Fibroblast of lung (primary cell): Measurements from ENCODE around the gene MAP3K3. TPM values are rescaled to one million over a fixed set of nuclear protein-coding genes. Genes with fewer than 3 reads are reported as not detected.

ENCODE experiments used
- DNase-seq, 2 donors: peaks; one replicate each; pipeline versions ENCODE4 v3.0.0 to v3.0.0-alpha.2; 2010; ENCODE audit warnings: low read depth in 2 of 2
- H2AFZ ChIP-seq: 2 replicates; pipeline ENCODE4 v1.5.1; 2012; ENCODE audit warnings: low read length, control low read depth, inconsistent platforms
- H3K27ac ChIP-seq: 2 replicates; pipeline ENCODE4 v1.5.1; 2011; ENCODE audit warnings: low read length, control low read depth; ENCODE audit not compliant: insufficient read depth
- H3K27me3 ChIP-seq: 2 replicates; pipeline ENCODE4 v1.5.1; 2011; ENCODE audit warnings: mild to moderate bottlenecking, low read length; ENCODE audit not compliant: control insufficient read depth, insufficient read depth
- H3K36me3 ChIP-seq: 2 replicates; pipeline ENCODE4 v1.5.1; 2011; ENCODE audit warnings: low read length; ENCODE audit not compliant: control insufficient read depth, insufficient read depth
- H3K4me1 ChIP-seq: 2 replicates; pipeline ENCODE4 v1.5.1; 2011; ENCODE audit warnings: low read length; ENCODE audit not compliant: control insufficient read depth, insufficient read depth; ENCODE audit errors: extremely low read depth
- H3K4me2 ChIP-seq: 2 replicates; pipeline ENCODE4 v1.5.1; 2011; ENCODE audit warnings: low read length, control low read depth; ENCODE audit not compliant: insufficient read depth; ENCODE audit errors: extremely low read depth
- H3K4me3 ChIP-seq, 4 experiments: fragments of 200-600 bp in 1 of 4; sonication (generic) in 1 of 4; replicated peaks in 1 of 4; 2 replicates each; pipeline ENCODE4 v1.5.1; 2011 to 2016; ENCODE audit warnings: low read length in 4 of 4, low read depth in 3 of 4, mild to moderate bottlenecking in 3 of 4, control low read depth in 2 of 4, inconsistent platforms in 1 of 4, mixed read lengths in 1 of 4; ENCODE audit not compliant: insufficient read depth in 1 of 4; ENCODE audit errors: control extremely low read depth in 1 of 4
- H3K79me2 ChIP-seq: 2 replicates; pipeline ENCODE4 v1.5.1; 2012; ENCODE audit warnings: mild to moderate bottlenecking, low read length, inconsistent platforms; ENCODE audit not compliant: control insufficient read depth, insufficient read depth
- H3K9ac ChIP-seq: 2 replicates; pipeline ENCODE4 v1.5.1; 2011; ENCODE audit warnings: mild to moderate bottlenecking, low read length, control low read depth; ENCODE audit not compliant: insufficient read depth
- H3K9me3 ChIP-seq: 2 replicates; pipeline ENCODE4 v1.5.1; 2012; ENCODE audit warnings: low read depth, low read length; ENCODE audit not compliant: control insufficient read depth, insufficient read depth
- H4K20me1 ChIP-seq: 2 replicates; pipeline ENCODE4 v1.5.1; 2011; ENCODE audit warnings: low read length; ENCODE audit not compliant: control insufficient read depth, insufficient read depth; ENCODE audit errors: extremely low read depth
- EZH2 ChIP-seq: IDR thresholded peaks from 2 replicates; pipeline ENCODE4 v1.5.1; 2012; ENCODE audit warnings: low read length, control low read depth, mild to moderate bottlenecking; ENCODE audit errors: missing control alignments
- polyA plus RNA-seq, 2 donors: library from polyadenylated mRNA; depleted of rRNA in 1 of 2; stranded (reverse) in 1 of 2; unstranded in 1 of 2; fragments of >200 nt; gene quantifications; 2 replicates each; pipeline ENCODE4 v1.2.1, GENCODE V29; 2011 to 2012; ENCODE audit warnings: missing spikeins in 1 of 2
- total RNA-seq: library from RNA; depleted of rRNA; stranded (reverse); fragments of >200 nt; gene quantifications from 2 replicates; pipeline ENCODE4 v1.2.1, GENCODE V29; 2014
- TF ChIP-seq, protein P1 (sequence below), 2 donors: IDR thresholded peaks in 1 of 2; conservative IDR thresholded peaks in 1 of 2; 1 replicate in 1 of 2; 2 replicates in 1 of 2; pipeline ENCODE4 v1.5.1; 2011 to 2012; ENCODE audit warnings: low read length in 2 of 2, control low read depth in 1 of 2, inconsistent platforms in 1 of 2, low read depth in 1 of 2, mild to moderate bottlenecking in 1 of 2

MAP3K3 gene
- total and polyA plus RNA-seq, 2 donors (not counting 1 experiment from before 2014, with no cell fraction given), result 13.8 to 32.0 TPM

DNA sequence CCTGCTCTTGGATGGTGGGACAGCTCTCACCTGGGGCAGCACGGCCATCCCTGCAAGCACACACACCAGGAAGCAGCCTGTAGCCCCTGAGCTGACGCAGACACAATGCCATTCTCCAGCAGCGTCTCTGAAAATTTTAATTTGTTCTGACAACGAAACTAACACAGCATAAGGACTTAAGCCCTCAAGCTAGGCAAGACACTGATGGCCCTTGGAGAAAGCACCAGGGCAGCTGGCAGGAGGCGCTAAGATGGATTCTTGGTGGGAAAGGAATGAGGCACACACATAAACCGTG is 80.5 kb downstream of the MAP3K3 start:
- no peak for TF ChIP-seq EZH2
- TF ChIP-seq, protein P1, sequence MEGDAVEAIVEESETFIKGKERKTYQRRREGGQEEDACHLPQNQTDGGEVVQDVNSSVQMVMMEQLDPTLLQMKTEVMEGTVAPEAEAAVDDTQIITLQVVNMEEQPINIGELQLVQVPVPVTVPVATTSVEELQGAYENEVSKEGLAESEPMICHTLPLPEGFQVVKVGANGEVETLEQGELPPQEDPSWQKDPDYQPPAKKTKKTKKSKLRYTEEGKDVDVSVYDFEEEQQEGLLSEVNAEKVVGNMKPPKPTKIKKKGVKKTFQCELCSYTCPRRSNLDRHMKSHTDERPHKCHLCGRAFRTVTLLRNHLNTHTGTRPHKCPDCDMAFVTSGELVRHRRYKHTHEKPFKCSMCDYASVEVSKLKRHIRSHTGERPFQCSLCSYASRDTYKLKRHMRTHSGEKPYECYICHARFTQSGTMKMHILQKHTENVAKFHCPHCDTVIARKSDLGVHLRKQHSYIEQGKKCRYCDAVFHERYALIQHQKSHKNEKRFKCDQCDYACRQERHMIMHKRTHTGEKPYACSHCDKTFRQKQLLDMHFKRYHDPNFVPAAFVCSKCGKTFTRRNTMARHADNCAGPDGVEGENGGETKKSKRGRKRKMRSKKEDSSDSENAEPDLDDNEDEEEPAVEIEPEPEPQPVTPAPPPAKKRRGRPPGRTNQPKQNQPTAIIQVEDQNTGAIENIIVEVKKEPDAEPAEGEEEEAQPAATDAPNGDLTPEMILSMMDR (conservative IDR thresholded peaks at IDR 0.05 in 1 of 2, IDR thresholded peaks at IDR 0.05 in 1 of 2; ENCODE audit: low read depth in 1 of 2, low read length in 2 of 2), result no peak
- H4K20me1 ChIP-seq, result no peaks in the 10 kb centered on the region
- no peaks in the 10 kb centered on the region for H3K9me3 ChIP-seq
- H2AFZ ChIP-seq, result no peak overlapping the region
- DNase-seq, result no peak
- H3K36me3 ChIP-seq, result peaks cover 7% of the 10 kb centered on the region
- H3K27ac ChIP-seq, result no peak overlapping the region
- no peaks in the 10 kb centered on the region for H3K27me3 ChIP-seq
- no peak overlapping the region for H3K4me2 ChIP-seq
- H3K9ac ChIP-seq, result no peak overlapping the region
- H3K4me3 ChIP-seq, result no peak overlapping the region
- H3K4me1 ChIP-seq, result no peaks in the 10 kb centered on the region
- no peaks in the 10 kb centered on the region for H3K79me2 ChIP-seq

DNA sequence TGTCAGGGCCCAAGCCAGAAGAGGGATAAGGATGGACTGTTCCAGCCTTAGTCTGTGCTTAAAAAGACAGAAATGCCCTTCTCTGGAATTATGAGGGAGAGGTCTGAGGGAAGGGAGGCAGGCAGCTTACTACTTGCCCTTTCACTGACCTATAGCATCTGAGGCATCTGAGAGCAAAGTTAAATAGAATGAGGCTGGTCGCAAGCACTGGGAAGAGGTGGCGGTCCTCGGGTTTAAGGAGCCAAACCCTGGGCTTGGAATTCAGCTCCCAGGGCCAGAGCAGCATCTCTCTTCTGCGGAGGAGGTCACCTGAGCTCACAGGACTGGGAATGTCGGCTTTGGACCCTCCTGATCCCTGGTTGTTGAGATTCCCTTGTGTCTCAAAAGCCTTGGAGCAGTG is 80.8 kb downstream of the MAP3K3 start:
- DNase-seq, result no peak

DNA sequence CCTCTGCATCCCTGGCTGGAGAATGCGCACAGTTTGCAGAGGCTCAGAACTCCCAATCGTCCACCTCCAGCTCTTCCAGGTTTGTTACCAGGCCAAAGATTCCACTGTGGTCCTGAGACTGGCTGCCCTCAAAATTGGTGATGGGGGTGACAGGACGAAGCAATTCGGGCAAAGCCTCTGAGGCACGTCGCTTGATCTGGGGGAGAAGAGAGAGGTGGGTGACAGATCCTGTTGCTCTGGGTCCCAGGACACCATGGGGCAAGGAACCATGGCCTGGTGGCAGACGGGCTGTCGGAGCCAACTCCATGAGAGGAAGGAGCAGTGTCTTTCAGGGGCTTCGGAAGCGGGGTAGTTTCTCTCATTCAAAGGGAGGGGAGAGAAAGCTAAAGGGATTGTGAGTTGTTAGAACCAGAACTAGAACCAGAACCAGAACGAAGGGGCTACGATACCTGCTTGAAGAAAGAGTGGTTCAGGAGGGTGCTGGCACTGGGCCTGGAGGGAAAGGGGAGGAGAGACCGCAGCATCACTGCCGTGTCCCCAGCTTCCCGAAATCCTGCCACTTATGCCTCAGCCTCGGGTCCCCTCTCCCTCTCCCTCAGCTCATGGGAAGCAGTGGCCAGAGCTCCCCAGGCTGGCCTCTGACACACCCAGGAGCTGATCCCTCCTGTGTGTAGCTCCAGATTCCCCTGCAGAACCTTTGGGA is 81.5 kb downstream of the MAP3K3 start:
- DNase-seq, result no peak
- Histone ChIP-seq H3K4me1 (no peaks in the 10 kb centered on the region), H3K27ac (no peak overlapping the region), H2AFZ (no peak overlapping the region), H4K20me1 (no peaks in the 10 kb centered on the region), H3K36me3 (peaks cover 7% of the 10 kb centered on the region), H3K4me3 (no peak overlapping the region), H3K4me2 (no peak overlapping the region), H3K79me2 (no peaks in the 10 kb centered on the region), H3K9me3 (no peaks in the 10 kb centered on the region), H3K9ac (no peak overlapping the region), H3K27me3 (no peaks in the 10 kb centered on the region)
- TF ChIP-seq, protein P1 (conservative IDR thresholded peaks at IDR 0.05 in 1 of 2, IDR thresholded peaks at IDR 0.05 in 1 of 2; ENCODE audit: low read depth in 1 of 2, low read length in 2 of 2), result no peak
- TF ChIP-seq EZH2, result no peak

More for the DNA sequence above, 80.8 kb downstream of the MAP3K3 start:
- no peak overlapping the region for H3K9ac ChIP-seq
- H3K9me3 ChIP-seq, result no peaks in the 10 kb centered on the region
- no peak overlapping the region for H3K27ac ChIP-seq
- H3K36me3 ChIP-seq, result peaks cover 7% of the 10 kb centered on the region
- H3K27me3 ChIP-seq, result no peaks in the 10 kb centered on the region
- no peaks in the 10 kb centered on the region for H4K20me1 ChIP-seq
- no peak overlapping the region for H2AFZ ChIP-seq
- TF ChIP-seq, protein P1 (conservative IDR thresholded peaks at IDR 0.05 in 1 of 2, IDR thresholded peaks at IDR 0.05 in 1 of 2; ENCODE audit: low read depth in 1 of 2, low read length in 2 of 2), result no peak
- no peak for TF ChIP-seq EZH2
- no peak overlapping the region for H3K4me3 ChIP-seq
- H3K4me2 ChIP-seq, result no peak overlapping the region
- no peaks in the 10 kb centered on the region for H3K79me2 ChIP-seq
- no peaks in the 10 kb centered on the region for H3K4me1 ChIP-seq
